ENCODE results near the gene CEBPG.

Gene CEBPG

DNA sequence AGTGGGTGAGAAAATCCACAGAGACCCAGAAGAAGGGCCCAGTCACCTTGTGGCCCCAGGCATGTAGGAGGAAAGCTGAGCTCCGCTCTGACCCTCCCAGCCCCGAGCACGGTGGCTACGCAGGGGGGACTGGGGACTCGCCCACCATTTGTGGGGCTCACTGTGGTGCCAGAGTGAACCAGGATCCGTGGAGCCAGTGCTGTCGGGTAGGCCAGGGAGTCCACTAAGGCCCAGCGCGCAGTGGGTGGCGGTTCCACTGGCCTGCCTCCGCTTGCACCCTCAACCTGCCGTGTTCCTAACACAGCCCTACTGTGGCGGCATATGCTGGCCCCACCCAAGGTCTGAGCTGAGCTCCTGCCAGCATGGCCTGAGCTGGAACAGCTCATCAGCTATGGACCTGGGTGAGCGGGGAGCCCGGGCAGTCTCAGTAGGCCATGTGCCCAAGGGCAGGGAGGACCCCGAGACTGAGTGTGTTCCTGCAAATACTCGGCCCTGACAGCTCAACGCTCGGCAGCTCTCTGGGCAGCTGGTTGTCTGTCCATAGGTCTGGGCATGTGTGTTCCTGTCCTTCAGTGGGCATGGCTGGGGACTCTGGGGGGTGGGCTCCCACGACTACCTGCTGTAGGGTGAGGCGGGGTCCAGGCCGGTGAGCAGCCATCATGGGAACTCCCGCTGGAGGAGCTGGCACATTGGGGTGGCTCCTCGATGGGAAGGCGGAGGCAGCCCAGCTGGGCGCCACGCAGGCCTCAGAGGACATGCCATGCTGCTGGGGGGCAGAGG, 36.6 kb downstream of the CEBPG start:
- H3K9ac ChIP-seq (ENCODE audit: low read length), result no peak overlapping the region
- H3K27ac ChIP-seq (ENCODE audit: low read depth, low read length), result no peak overlapping the region
- no peak overlapping the region for H3K4me3 ChIP-seq (ENCODE audit: low read depth, low read length)
- no peaks in the 10 kb centered on the region for H3K27me3 ChIP-seq (ENCODE audit: control insufficient read depth, insufficient read depth, low read length)
- peaks cover 6% of the 10 kb centered on the region for H3K4me1 ChIP-seq (ENCODE audit: control insufficient read depth, insufficient read depth, low read length)
- no peaks in the 10 kb centered on the region for H3K9me3 ChIP-seq (ENCODE audit: control insufficient read depth, insufficient read depth, low read depth, low read length)
- peaks cover 10% of the 10 kb centered on the region; the same call in 1 of the 2 replicates for H3K36me3 ChIP-seq (ENCODE audit: control insufficient read depth, insufficient read depth, low read length)

DNA sequence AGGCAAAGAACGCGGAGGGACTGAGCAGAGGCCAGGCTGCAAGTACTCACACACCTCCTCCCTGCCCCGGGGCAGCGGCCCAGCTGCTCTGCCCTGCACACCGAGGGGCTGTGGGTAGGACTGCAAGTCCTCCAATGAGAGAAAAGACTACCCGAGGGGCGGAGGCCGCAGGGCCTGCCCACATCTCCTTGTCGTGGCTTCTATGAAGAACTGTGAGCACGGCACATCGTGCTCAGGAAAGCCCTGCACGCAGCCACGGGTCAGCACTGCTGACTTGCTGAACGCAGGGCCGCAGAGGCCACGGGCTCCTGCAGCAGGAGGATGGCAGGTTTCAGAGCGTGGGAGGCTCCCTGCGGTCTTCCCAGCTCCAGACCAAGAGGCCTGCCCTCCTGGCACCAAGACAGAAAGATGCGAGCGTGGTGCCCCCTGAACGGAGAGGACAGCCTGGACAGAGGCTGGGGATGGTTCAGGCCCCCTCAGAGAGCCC, 37.4 kb downstream of the CEBPG start:
- no peaks in the 10 kb centered on the region for H3K27me3 ChIP-seq (ENCODE audit: control insufficient read depth, insufficient read depth, low read length)
- H3K9ac ChIP-seq (ENCODE audit: low read length), result no peak overlapping the region
- H3K27ac ChIP-seq (ENCODE audit: low read depth, low read length), result no peak overlapping the region
- no peak overlapping the region for H3K4me3 ChIP-seq (ENCODE audit: low read depth, low read length)
- peaks cover 6% of the 10 kb centered on the region for H3K4me1 ChIP-seq (ENCODE audit: control insufficient read depth, insufficient read depth, low read length)
- H3K9me3 ChIP-seq (ENCODE audit: control insufficient read depth, insufficient read depth, low read depth, low read length), result no peaks in the 10 kb centered on the region
- peaks cover 7% of the 10 kb centered on the region; the same call in 1 of the 2 replicates for H3K36me3 ChIP-seq (ENCODE audit: control insufficient read depth, insufficient read depth, low read length)

DNA sequence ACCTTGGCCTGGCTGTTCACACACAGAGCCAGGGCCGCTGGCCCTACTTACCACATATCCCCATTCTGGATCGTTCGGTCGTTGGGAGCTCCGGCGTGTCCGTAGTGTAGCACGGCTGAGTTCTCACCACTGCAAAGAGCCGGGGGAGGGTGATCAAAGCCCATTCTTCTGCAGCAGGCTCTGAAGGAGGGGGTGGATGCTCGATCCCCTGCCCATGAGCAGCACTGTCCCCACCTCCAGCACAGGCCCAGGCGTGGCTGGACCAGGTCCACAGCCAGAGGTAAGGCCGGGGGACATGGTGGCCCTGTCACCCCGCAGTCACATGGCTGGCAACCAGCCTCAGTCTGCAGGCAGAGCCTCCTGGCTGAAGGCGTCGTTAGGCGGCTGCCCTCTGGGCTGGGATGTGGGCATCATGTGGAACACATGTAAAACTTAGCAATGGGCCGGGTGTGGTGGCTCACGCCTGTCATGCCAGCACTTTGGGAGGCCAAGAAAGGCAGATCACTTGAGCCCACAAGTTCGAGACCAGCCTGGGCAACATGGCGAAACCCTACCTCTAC, 38.2 kb downstream of the CEBPG start:
- Histone ChIP-seq H3K9me3 (ENCODE audit: control insufficient read depth, insufficient read depth, low read depth, low read length) (no peaks in the 10 kb centered on the region), H3K27me3 (ENCODE audit: control insufficient read depth, insufficient read depth, low read length) (no peaks in the 10 kb centered on the region)

DNA sequence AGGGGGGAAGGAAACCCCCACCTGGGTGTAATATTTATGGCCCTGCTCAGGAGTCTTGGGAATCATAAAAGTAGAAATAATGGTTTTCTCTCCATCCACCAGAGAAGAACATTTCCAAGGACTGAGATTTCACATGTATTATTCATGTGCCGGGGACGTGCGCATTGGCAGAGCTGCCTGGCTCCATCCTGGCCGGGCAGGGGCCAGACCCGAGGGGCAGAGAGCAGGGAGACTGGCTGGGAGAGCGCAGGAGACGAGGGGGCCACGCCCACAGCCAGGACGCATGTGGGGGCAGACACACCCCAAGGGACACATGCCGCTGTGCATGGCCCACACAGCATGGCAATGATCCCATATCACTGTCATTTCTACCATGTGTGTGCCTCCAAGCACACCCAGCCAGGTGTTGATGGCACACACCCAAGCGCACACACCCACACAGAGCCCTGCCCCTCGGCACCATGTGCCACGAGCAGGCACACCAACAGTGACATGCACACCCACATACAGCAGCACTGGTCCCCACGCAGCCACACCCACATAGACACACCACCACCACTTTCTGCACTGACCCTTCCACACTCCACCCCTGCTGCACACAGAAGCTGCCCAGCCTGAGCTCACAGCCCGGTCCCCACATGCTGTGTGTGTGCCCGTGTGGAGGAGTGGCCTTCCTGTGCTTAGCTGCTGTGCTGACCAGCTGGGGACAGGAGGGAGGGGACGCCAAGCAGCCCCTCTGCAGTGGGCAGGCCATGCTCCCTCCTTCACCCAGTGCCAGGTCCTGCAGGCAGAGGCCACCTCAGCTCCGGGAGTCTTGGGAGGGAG, 39.3 kb downstream of the CEBPG start:
- no peak overlapping the region for H3K27ac ChIP-seq (ENCODE audit: low read depth, low read length)
- H3K4me3 ChIP-seq (ENCODE audit: low read depth, low read length), result no peak overlapping the region
- H3K27me3 ChIP-seq (ENCODE audit: control insufficient read depth, insufficient read depth, low read length), result no peaks in the 10 kb centered on the region
- peaks cover 6% of the 10 kb centered on the region; the same call in 1 of the 2 replicates for H3K4me1 ChIP-seq (ENCODE audit: control insufficient read depth, insufficient read depth, low read length)
- H3K36me3 ChIP-seq (ENCODE audit: control insufficient read depth, insufficient read depth, low read length), result peaks cover 7% of the 10 kb centered on the region; the same call in 1 of the 2 replicates
- H3K9me3 ChIP-seq (ENCODE audit: control insufficient read depth, insufficient read depth, low read depth, low read length), result no peaks in the 10 kb centered on the region
- peak overlapping the region; percentile 34 for H3K9ac ChIP-seq (ENCODE audit: low read length)

More for the DNA sequence above, 38.2 kb downstream of the CEBPG start:
- H3K9ac ChIP-seq (ENCODE audit: low read length), result no peak overlapping the region
- H3K27ac ChIP-seq (ENCODE audit: low read depth, low read length), result no peak overlapping the region
- peaks cover 5% of the 10 kb centered on the region for H3K4me1 ChIP-seq (ENCODE audit: control insufficient read depth, insufficient read depth, low read length)
- H3K36me3 ChIP-seq (ENCODE audit: control insufficient read depth, insufficient read depth, low read length), result peaks cover 7% of the 10 kb centered on the region; the same call in 1 of the 2 replicates
- H3K4me3 ChIP-seq (ENCODE audit: low read depth, low read length), result no peak overlapping the region

DNA sequence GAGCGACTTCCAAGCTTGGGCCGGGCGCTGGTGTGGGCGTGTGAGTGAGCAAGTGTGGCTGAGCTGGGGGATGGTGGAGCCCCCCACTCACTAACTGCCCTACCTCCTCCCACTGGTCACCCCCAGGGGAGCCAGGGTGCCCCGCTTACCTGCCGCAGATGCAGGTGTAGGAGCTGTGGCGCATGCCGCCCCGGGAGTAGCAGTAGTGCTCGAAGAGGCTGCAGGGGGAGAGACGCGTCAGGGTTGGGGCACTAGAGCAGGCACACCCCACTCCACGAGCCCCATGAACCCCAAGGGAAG, 39.9 kb downstream of the CEBPG start:
- Histone ChIP-seq H3K9ac (ENCODE audit: low read length) (no peak overlapping the region), H3K9me3 (ENCODE audit: control insufficient read depth, insufficient read depth, low read depth, low read length) (no peaks in the 10 kb centered on the region), H3K27ac (ENCODE audit: low read depth, low read length) (no peak overlapping the region), H3K27me3 (ENCODE audit: control insufficient read depth, insufficient read depth, low read length) (no peaks in the 10 kb centered on the region), H3K4me1 (ENCODE audit: control insufficient read depth, insufficient read depth, low read length) (peaks cover 6% of the 10 kb centered on the region; the same call in 1 of the 2 replicates), H3K36me3 (ENCODE audit: control insufficient read depth, insufficient read depth, low read length) (peaks cover 7% of the 10 kb centered on the region; the same call in 1 of the 2 replicates), H3K4me3 (ENCODE audit: low read depth, low read length) (no peak overlapping the region)

DNA sequence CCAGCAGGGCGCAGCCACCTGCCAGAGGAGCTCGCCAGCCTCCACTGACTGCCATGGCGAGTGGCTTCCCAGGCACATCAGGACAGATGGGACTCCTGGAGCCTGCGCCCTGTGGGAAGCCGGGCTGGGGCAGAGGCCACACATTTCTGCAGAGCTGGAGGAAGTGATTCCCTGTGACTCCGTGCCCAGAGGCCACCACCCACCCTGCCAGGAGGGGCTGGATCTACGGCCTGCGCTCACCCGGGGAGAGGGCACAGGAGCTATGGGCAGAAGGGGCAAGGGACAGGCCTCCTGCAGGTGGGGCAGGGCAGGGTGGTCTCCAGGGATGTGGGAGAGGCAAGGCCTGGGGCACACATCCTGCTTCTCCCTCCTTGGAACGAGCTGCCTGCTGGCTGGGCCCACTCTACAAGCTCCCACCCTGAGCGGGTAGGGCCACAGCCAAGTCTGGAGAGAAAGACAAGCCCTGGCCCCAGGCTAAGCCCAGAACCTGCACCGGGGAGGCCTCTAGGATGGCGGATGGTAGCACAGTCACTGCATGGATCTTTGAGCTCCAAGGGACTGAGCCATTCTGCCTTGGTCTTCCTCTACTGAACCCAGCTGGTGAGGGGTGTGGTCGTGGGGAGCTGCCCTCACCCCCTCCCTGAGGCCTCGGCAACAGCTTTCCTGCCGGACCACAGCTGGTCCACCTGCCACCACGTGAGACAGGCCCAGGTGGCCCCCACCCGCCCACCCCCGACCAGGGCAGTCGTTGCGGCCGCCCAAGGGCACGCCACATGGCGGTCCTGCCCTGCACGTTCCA, 40.6 kb downstream of the CEBPG start:
- H3K9ac ChIP-seq (ENCODE audit: low read length), result no peak overlapping the region
- H3K4me3 ChIP-seq (ENCODE audit: low read depth, low read length), result no peak overlapping the region
- H3K27me3 ChIP-seq (ENCODE audit: control insufficient read depth, insufficient read depth, low read length), result no peaks in the 10 kb centered on the region
- H3K4me1 ChIP-seq (ENCODE audit: control insufficient read depth, insufficient read depth, low read length), result peaks cover 6% of the 10 kb centered on the region; the same call in 1 of the 2 replicates
- peaks cover 7% of the 10 kb centered on the region; the same call in 1 of the 2 replicates for H3K36me3 ChIP-seq (ENCODE audit: control insufficient read depth, insufficient read depth, low read length)
- no peaks in the 10 kb centered on the region for H3K9me3 ChIP-seq (ENCODE audit: control insufficient read depth, insufficient read depth, low read depth, low read length)
- H3K27ac ChIP-seq (ENCODE audit: low read depth, low read length), result no peak overlapping the region

DNA sequence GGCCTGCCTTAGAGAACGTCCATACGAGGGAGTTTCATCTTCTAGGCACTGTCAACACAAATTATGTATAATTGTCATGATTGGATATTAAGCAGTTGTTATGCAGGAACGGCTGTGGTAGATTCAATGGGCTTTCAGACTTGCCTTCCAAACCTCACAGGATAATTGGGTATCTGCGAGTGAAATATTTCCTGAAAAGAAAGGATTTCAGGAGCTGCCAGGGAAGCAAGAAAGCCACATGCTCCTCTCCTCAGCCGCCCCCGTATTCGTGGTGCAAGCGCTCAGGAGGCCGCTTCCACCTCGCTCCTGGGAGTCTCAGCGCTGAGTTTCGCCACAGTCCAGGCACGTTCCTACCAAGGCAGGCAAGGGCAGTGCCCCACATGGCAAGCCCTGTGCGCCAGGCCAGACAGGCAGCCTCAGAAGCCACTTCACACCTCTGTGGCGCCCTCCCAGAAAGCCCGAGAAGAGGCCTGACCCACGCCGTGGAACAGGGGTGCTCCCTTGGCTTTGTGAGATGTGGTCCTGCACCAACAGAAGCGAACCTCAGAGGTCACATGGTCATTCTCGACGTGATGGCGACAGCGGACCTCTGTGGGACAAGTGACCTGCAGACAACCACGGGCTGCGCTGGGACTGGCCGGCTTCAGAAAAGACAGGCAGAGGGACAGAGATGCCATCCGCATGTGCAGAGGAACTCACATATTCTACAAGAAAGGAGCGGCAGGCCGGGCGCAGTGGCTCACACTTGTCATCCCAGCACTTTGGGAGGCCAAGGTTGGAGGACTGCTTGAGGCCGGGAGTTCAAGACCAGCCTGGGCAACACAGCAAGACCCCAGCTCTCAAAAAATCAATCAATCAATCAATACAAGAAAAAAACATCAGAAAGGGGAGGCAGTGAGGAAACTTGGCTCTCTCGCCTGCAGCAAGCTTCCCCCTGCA, 41.4 kb downstream of the CEBPG start:
- peaks cover 7% of the 10 kb centered on the region; the same call in 1 of the 2 replicates for H3K36me3 ChIP-seq (ENCODE audit: control insufficient read depth, insufficient read depth, low read length)
- peaks cover 6% of the 10 kb centered on the region; the same call in 1 of the 2 replicates for H3K4me1 ChIP-seq (ENCODE audit: control insufficient read depth, insufficient read depth, low read length)
- H3K4me3 ChIP-seq (ENCODE audit: low read depth, low read length), result no peak overlapping the region
- H3K9me3 ChIP-seq (ENCODE audit: control insufficient read depth, insufficient read depth, low read depth, low read length), result no peaks in the 10 kb centered on the region
- H3K27ac ChIP-seq (ENCODE audit: low read depth, low read length), result no peak overlapping the region
- H3K27me3 ChIP-seq (ENCODE audit: control insufficient read depth, insufficient read depth, low read length), result no peaks in the 10 kb centered on the region
- H3K9ac ChIP-seq (ENCODE audit: low read length), result no peak overlapping the region

DNA sequence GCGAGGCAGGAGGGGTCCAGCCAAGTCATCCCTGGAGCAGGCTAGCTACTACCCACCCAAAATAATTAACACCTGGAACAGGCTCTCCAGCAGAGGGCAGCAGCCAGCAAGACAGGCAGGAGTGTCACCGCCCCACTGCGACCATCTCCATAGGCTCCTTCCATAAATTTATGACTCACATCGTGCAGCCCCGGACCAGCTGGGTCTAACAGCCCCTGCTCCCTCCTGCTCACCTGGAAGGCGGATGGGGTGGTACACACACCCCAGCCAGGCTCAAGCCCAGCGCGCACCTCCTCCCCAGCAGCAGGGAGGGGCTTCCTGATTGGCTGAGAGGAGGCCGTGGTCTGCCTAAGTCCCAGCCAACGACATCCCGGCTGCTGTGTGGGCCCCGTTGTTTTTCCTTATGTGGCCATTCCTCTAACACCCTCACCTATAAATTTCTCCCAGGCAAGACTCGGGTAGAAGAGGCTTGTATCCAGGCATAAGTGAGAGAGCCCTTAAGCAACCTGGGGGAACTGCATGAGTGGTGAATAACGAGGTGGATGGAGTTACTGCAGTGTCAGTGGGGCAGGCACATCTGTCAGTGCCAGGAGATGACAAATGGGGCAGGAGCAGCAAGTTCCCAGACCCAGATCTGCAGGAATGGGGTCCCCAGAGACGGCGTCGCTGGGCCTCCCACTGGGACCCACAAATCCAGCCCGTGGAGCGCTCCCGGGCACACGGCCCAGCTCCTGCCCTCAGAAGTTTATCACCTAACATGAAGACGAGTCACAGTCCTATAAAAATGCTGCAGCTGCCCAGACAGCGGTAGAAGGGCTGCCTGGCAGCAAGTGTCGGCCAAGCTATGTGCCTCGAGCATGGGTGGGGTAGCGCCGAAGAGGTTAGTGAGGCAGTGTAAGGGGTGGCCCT, 43.1 kb downstream of the CEBPG start:
- peaks cover 6% of the 10 kb centered on the region; the same call in 1 of the 2 replicates for H3K4me1 ChIP-seq (ENCODE audit: control insufficient read depth, insufficient read depth, low read length)
- H3K27ac ChIP-seq (ENCODE audit: low read depth, low read length), result no peak overlapping the region
- no peaks in the 10 kb centered on the region for H3K9me3 ChIP-seq (ENCODE audit: control insufficient read depth, insufficient read depth, low read depth, low read length)
- H3K27me3 ChIP-seq (ENCODE audit: control insufficient read depth, insufficient read depth, low read length), result no peaks in the 10 kb centered on the region
- H3K4me3 ChIP-seq (ENCODE audit: low read depth, low read length), result peak overlapping the region; percentile 44
- no peaks in the 10 kb centered on the region for H3K36me3 ChIP-seq (ENCODE audit: control insufficient read depth, insufficient read depth, low read length)
- H3K9ac ChIP-seq (ENCODE audit: low read length), result no peak overlapping the region

DNA sequence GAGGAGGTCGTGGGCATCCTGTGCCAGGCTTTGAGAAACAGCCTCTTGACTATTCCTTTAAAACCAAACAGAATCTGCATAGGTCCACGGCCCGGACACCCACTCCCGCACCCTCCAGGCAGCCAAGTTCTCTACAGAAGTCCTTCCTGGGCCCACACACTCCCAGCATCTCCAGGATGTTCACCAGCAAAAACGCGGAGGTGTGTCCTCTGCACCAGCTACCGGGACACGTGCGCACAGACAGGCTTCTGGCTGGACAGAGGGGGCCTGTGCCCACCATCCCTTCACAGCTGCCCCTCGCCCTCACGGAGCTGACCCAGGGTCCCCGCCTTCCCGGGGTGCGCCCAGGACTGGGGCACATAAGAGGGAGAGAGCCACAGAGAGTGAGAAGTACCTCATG, 44.2 kb downstream of the CEBPG start:
- H3K4me3 ChIP-seq (ENCODE audit: low read depth, low read length), result no peak overlapping the region
- H3K27me3 ChIP-seq (ENCODE audit: control insufficient read depth, insufficient read depth, low read length), result no peaks in the 10 kb centered on the region
- no peak overlapping the region for H3K9ac ChIP-seq (ENCODE audit: low read length)
- H3K9me3 ChIP-seq (ENCODE audit: control insufficient read depth, insufficient read depth, low read depth, low read length), result no peaks in the 10 kb centered on the region
- H3K36me3 ChIP-seq (ENCODE audit: control insufficient read depth, insufficient read depth, low read length), result no peaks in the 10 kb centered on the region
- no peak overlapping the region for H3K27ac ChIP-seq (ENCODE audit: low read depth, low read length)
- peaks cover 6% of the 10 kb centered on the region; the same call in 1 of the 2 replicates for H3K4me1 ChIP-seq (ENCODE audit: control insufficient read depth, insufficient read depth, low read length)

Data from HUES6 (cell line).